Omental fat pad (tissue), 4 donors: Measurements from ENCODE around the gene TMC4. TPM values are rescaled to one million over a fixed set of nuclear protein-coding genes. Genes with fewer than 3 reads are reported as not detected.

ENCODE experiments used
- ATAC-seq: fragments of 150-250 bp; one replicate; pipeline ENCODE4 v1.9.1; 2016; ENCODE audit warnings: mild to moderate bottlenecking, moderate library complexity; ENCODE audit not compliant: low FRiP score
- DNase-seq: peaks from one replicate; pipeline ENCODE4 v3.0.0-alpha.2; 2019; ENCODE audit warnings: low spot score
- total RNA-seq, 4 donors: library from RNA; depleted of rRNA; stranded (reverse); fragments of >200 nt; gene quantifications; one replicate each; pipeline ENCODE4 v1.1.0, GENCODE V29; 2016
- TF ChIP-seq, protein P1 (sequence below), 3 donors: fragments of 450-650 bp; IDR thresholded peaks; one replicate each; pipeline ENCODE4 v1.5.1; 2016 to 2017; ENCODE audit warnings: antibody characterized with exemption in 3 of 3, mild to moderate bottlenecking in 3 of 3, moderate library complexity in 2 of 3

Gene TMC4
- total RNA-seq, 4 donors from 2014 or later = 1.2 to 4.1 (median 1.6) TPM; not detected in 1

DNA sequence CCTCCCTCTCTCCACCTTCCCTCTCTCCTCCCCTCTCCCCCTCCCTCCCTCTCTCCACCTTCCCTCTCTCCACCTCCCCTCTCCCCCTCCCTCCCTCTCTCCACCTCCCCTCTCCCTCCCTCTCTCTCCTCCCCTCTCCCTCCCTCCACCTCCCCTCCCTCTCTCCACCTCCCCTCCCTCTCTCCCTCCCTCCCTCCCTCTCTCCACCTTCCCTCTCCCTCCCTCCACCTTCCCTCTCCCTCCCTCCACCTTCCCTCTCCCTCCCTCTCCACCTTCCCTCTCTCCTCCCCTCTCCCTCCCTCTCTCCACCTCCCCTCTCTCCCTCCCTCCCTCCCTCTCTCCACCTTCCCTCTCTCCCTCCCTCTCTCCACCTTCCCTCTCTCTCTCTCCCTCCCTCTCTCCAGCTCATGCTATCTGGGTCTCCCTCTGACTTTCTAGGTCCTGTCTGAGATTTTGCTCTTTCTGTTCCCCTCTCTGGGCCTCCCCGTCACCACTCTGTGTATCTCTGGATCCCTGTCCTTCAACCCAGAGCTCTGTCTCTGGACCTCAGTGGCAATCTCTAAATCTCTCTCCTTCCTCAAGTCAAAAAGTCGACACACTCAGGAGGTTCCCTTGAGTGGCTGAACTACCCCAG is 38.9 kb downstream of the TMC4 start:
- ATAC-seq (no peak), DNase-seq (no peak)
- TF ChIP-seq, protein P1, sequence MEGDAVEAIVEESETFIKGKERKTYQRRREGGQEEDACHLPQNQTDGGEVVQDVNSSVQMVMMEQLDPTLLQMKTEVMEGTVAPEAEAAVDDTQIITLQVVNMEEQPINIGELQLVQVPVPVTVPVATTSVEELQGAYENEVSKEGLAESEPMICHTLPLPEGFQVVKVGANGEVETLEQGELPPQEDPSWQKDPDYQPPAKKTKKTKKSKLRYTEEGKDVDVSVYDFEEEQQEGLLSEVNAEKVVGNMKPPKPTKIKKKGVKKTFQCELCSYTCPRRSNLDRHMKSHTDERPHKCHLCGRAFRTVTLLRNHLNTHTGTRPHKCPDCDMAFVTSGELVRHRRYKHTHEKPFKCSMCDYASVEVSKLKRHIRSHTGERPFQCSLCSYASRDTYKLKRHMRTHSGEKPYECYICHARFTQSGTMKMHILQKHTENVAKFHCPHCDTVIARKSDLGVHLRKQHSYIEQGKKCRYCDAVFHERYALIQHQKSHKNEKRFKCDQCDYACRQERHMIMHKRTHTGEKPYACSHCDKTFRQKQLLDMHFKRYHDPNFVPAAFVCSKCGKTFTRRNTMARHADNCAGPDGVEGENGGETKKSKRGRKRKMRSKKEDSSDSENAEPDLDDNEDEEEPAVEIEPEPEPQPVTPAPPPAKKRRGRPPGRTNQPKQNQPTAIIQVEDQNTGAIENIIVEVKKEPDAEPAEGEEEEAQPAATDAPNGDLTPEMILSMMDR (IDR thresholded peaks at IDR 0.05) = no peak

DNA sequence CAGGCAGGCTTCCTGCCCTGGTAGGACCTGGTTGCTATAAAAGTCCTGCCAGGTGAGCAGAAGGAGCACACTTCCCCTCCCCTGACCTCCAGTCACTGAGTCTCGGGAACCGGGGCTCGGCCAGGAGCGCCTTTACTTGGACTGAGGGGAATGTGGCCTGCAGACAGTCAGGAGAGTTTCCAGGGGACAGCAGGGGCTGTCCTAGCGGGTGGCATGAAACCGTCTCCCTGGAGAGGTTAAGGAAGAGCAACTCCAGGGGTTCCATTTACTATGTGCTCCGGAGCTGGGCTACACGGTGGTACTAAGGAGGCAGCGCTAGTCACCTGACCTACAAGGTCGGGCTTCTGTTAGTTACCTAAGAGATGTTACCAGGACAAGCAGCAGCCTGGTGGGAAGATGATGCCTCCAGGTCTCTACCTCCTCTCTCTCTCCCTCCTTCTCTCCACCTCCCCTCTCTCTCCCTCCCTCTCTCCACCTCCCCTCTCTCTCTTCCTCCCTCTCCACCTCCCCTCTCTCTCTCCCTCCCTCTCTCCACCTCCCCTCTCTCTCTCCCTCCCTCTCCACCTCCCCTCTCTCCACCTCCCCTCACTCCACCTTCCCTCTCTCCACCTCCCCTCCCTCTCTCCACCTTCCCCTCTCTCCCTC is 39.5 kb downstream of the TMC4 start:
- no peak for ATAC-seq
- DNase-seq = no peak
- TF ChIP-seq, protein P1 (IDR thresholded peaks at IDR 0.05) = no peak

DNA sequence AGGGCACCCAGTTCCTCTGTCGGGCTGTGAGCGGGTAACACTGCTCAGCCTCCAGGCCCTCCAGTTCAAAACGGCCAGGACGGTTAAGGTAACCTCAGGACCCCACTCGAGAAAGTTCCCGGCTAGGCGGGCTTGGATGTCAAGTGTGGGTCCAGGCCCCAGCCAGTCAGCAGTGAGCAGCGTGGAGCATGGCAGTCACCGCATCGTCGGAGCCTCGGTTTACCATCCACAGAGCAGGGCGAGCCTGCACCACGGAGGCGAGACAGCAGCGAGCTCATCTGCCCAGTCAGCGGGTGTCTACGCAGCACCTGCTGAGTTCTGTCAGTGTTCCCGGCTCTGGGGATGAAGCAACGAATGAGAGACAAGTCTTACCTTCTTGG is 43.4 kb downstream of the TMC4 start:
- TF ChIP-seq, protein P1 (IDR thresholded peaks at IDR 0.05) = no peak
- DNase-seq = no peak
- ATAC-seq = no peak

DNA sequence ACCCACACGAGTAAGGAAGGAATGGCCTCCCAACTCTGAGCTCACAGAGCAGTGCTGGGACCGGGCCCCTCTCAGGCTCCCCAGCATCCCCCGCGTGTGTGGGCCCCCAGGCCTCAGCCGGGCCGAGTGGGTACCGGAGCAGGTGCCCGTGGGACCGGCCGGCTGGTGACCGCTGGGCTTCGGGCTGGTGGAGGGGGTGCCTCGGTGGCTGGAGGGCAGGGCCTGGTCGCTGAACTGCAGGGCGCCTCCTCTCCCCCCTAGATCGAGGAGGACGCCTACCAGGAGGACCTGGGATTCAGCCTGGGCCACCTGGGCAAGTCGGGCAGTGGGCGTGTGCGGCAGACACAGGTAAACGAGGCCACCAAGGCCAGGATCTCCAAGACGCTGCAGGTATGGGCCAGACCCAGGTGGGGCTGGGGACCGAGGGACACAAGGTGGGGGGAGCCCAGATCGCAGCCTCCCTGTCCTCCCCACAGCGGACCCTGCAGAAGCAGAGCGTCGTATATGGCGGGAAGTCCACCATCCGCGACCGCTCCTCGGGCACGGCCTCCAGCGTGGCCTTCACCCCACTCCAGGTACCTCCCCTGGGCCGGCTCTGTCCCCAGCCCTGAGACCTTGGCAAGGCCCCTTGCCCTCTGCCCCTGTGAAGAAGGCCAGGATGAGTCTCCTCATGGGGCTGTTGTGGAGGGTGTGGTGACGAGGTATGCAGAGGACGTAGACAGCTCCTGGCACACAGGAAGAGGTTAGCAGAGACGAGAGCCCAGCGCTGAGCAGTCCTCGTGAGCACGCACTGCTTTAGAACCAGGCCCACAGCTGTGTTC is 44.0 kb downstream of the TMC4 start:
- DNase-seq (no peak), ATAC-seq (no peak)
- TF ChIP-seq, protein P1 (IDR thresholded peaks at IDR 0.05) = no peak

DNA sequence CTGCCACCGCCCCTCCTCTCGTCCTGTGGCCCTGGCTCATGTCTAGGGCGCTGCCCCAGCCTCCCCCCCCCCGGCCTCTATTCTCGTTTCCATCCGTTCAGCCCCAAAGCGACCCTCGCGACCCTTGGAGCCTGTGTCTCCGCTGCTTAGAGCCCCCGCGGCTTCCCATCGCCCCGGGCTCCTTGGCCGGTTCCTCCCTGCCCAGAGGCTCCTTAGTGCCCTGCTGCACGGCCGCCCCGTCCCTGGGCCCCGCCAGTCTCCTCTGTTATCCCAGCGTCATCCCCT is 44.6 kb downstream of the TMC4 start:
- TF ChIP-seq, protein P1 (IDR thresholded peaks at IDR 0.05) = no peak
- ATAC-seq = no peak
- no peak for DNase-seq

DNA sequence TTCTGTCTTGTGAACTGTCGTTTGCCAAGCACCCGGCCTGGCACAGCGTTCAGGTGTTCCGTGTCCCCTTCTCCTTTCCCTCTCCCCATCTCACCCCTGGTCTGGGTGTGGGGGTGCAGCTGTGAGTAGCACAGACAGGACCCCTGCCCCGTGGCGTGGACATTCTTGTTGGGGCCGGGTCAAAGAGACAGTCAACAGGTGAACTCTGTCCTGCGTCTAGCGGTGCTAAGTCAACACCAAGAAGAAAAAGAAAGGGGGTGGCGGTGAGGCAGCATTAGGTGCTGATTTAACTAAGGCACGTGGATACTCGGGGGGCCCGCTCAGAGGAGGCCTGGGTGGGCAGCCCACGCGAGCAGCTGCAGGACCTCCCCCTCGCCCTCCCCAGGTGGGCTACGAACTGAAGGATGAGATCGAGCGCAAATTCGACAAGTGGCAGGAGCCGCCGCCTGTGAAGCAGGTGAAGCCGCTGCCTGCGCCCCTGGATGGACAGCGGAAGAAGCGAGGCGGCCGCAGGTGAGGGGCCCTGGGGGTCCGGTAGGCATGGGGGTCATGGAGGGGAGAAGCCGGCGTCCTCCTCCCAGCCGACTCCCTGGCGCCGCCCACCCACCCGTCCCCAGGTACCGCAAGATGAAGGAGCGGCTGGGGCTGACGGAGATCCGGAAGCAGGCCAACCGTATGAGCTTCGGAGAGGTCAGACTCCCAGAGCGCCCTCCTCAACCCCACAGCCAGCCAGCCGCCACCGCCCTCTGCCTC is 45.1 kb downstream of the TMC4 start:
- ATAC-seq = no peak
- no peak for DNase-seq
- TF ChIP-seq, protein P1 (IDR thresholded peaks at IDR 0.05) = no peak
